Measurements from ENCODE around the gene C19orf85.
A peak's percentile ranks its signal among the peaks of the same experiment; 100 is the strongest.

C19orf85 gene

GRCh38 chr19:55481794-55482155, 17.2 kb upstream of the C19orf85 start:
- Histone ChIP-seq H3K36me3 (peaks cover 4 to 32% (median 12%) of the 10 kb centered on the region in 11 experiments; a peak in 15 of 22 replicates), H4K20me1 (peaks cover 0 to 52% (median 13%) of the 10 kb centered on the region in 11 experiments; a peak in 14 of 22 replicates), H3K9me3 (replicated peaks in 1 of 11) (no peaks in the 10 kb centered on the region), H3K4me1 (peaks cover 52 to 62% (median 59%) of the 10 kb centered on the region in 10 experiments), H3K4me2 (no peak overlapping the region), H3K27me3 (no peaks in the 10 kb centered on the region), H3K27ac (no peak overlapping the region), H3K4me3 (no peak overlapping the region), H3K9ac (no peak overlapping the region)
- no peak for TF ChIP-seq Cebpa-rat (IDR thresholded peaks at IDR 0.05)

- Histone ChIP-seq H3K36me3 (peaks cover 4 to 32% (median 12%) of the 10 kb centered on the region in 11 experiments; a peak in 15 of 22 replicates), H3K4me1 (peaks cover 47 to 57% (median 54%) of the 10 kb centered on the region in 10 experiments), H3K4me3 (no peak overlapping the region), H3K27ac (no peak overlapping the region), H3K27me3 (no peaks in the 10 kb centered on the region), H4K20me1 (peaks cover 0 to 50% (median 13%) of the 10 kb centered on the region in 11 experiments; a peak in 13 of 22 replicates), H3K9me3 (replicated peaks in 1 of 11) (no peaks in the 10 kb centered on the region), H3K9ac (no peak overlapping the region), H3K4me2 (no peak overlapping the region)
- no peak for TF ChIP-seq Cebpa-rat (IDR thresholded peaks at IDR 0.05)
Measured at GRCh38 chr19:55481148-55481793, 16.7 kb upstream of the C19orf85 start.

GRCh38 chr19:55479451-55480230, 15.1 kb upstream of the C19orf85 start:
- Histone ChIP-seq H3K4me1 (peaks cover 44 to 60% (median 55%) of the 10 kb centered on the region in 10 experiments), H3K9me3 (replicated peaks in 1 of 11) (no peaks in the 10 kb centered on the region), H3K9ac (peak overlapping the region in 7 of 11 experiments; percentile 13 to 80 (median 36); a peak in 10 of 22 replicates), H4K20me1 (peaks cover 0 to 46% (median 13%) of the 10 kb centered on the region in 11 experiments; a peak in 13 of 22 replicates), H3K27me3 (no peaks in the 10 kb centered on the region), H3K27ac (no peak overlapping the region), H3K4me2 (peak overlapping the region in 10 of 11 experiments; percentile 7 to 92 (median 32); a peak in 14 of 22 replicates), H3K4me3 (no peak overlapping the region), H3K36me3 (peaks cover 4 to 32% (median 12%) of the 10 kb centered on the region in 11 experiments; a peak in 15 of 22 replicates)
- no peak for TF ChIP-seq Cebpa-rat (IDR thresholded peaks at IDR 0.05)

DNA sequence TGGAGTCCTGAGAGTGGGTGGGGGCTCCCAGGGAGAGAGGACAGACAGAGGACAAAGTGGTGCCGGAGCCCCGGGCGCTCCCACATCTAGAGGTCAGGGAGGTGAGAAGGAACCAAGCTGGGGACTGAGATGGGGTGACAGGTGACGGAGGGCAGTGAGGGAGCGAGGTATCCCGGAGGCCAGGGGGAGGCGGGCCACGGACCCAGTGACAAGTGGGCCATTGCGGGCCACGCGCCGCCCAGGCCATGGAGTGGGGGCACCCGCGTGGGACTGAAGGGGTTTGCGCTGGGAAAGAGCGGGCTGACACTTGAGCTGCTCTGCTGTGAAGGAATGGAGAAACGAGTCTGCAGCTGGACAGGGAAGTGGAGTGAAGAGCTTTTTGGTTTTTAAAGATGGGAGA, 14.5 kb upstream of the C19orf85 start:
- H3K9ac ChIP-seq: peak overlapping the region in 4 of 11 experiments; percentile 13 to 80 (median 33); a peak in 2 of 22 replicates
- H4K20me1 ChIP-seq: peaks cover 0 to 41% (median 13%) of the 10 kb centered on the region in 11 experiments; a peak in 13 of 22 replicates
- no peak for TF ChIP-seq Cebpa-rat (IDR thresholded peaks at IDR 0.05)
- H3K36me3 ChIP-seq: peaks cover 4 to 32% (median 12%) of the 10 kb centered on the region in 11 experiments; a peak in 15 of 22 replicates
- no peak overlapping the region for H3K27ac ChIP-seq
- peaks cover 38 to 56% (median 50%) of the 10 kb centered on the region in 10 experiments for H3K4me1 ChIP-seq
- peak overlapping the region in 10 of 11 experiments; percentile 7 to 92 (median 35); a peak in 15 of 22 replicates for H3K4me2 ChIP-seq
- H3K27me3 ChIP-seq: no peaks in the 10 kb centered on the region
- no peaks in the 10 kb centered on the region for H3K9me3 ChIP-seq (replicated peaks in 1 of 11)
- no peak overlapping the region for H3K4me3 ChIP-seq

DNA sequence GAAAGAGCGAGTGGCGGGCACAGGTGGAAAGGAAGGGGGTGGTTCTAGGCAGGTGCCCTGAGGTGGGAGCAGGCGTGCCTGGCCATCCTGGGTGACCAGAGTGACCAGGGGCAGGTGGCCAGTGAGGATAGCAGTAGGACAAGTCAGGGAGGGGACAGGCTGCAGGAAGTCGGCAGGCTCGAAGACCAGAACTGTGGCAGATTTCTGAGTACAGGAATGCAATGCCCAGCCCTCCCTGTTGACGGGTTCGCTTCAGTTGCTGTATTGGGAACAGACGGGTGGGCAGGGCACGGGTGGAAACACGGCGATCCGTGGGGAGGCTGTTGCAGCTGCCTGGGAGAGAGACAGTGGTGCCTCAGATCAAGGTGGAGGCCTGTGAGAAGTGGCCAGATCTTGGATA, 13.8 kb upstream of the C19orf85 start:
- Histone ChIP-seq H3K27me3 (no peaks in the 10 kb centered on the region), H3K27ac (no peak overlapping the region), H4K20me1 (peaks cover 0 to 35% (median 13%) of the 10 kb centered on the region in 11 experiments; a peak in 13 of 22 replicates), H3K4me1 (peaks cover 31 to 49% (median 44%) of the 10 kb centered on the region in 10 experiments), H3K4me3 (peak overlapping the region in 5 of 10 experiments; percentile 5 to 71 (median 66); a peak in 3 of 20 replicates), H3K4me2 (peak overlapping the region; percentile 86 to 92 (median 89)), H3K36me3 (peaks cover 4 to 26% (median 10%) of the 10 kb centered on the region in 11 experiments; a peak in 15 of 22 replicates), H3K9ac (peak overlapping the region in 10 of 11 experiments; percentile 11 to 83 (median 78); a peak in 16 of 22 replicates), H3K9me3 (replicated peaks in 1 of 11) (no peaks in the 10 kb centered on the region)
- TF ChIP-seq Cebpa-rat (IDR thresholded peaks at IDR 0.05): no peak

DNA sequence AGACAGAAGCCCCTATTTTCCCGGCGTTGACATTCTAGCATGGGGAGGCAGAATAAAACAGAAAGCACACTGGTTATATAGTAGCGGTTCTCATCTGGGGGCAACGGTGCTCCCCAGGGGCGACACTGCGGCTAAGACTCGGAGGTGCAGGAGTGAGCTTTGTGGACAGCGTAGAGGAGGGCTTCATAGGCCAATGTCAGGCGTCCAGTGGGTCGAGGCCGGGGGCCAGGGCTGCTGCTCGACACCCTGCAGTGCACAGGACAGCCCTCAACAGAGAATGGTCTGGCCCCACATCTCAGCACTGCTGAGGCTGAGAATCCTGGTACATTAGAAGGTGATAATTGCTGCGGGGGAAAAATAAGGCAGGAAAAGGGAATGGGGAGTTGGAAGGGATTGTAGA, 13.4 kb upstream of the C19orf85 start:
- TF ChIP-seq Cebpa-rat (IDR thresholded peaks at IDR 0.05): no peak
- peaks cover 0 to 31% (median 13%) of the 10 kb centered on the region in 11 experiments; a peak in 13 of 22 replicates for H4K20me1 ChIP-seq
- H3K27me3 ChIP-seq: no peaks in the 10 kb centered on the region
- H3K4me3 ChIP-seq: peak overlapping the region; percentile 63 to 71 (median 66)
- H3K4me1 ChIP-seq: peaks cover 27 to 48% (median 41%) of the 10 kb centered on the region in 10 experiments
- H3K27ac ChIP-seq: peak overlapping the region in 8 of 11 experiments; percentile 52 to 84 (median 61); a peak in 9 of 22 replicates
- H3K9ac ChIP-seq: peak overlapping the region; percentile 67 to 83 (median 77)
- H3K4me2 ChIP-seq: peak overlapping the region; percentile 86 to 92 (median 89)
- no peaks in the 10 kb centered on the region for H3K9me3 ChIP-seq (replicated peaks in 1 of 11)
- H3K36me3 ChIP-seq: peaks cover under 1 to 21% (median 5%) of the 10 kb centered on the region in 11 experiments; a peak in 14 of 22 replicates

- H3K27me3 ChIP-seq: no peaks in the 10 kb centered on the region
- H3K27ac ChIP-seq: peak within 1 kb of the TSS; percentile 46 to 87 (median 76)
- H3K4me1 ChIP-seq: peaks cover 27 to 48% (median 41%) of the 10 kb centered on the region in 10 experiments
- peaks cover 0 to 31% (median 13%) of the 10 kb centered on the region in 11 experiments; a peak in 13 of 22 replicates for H4K20me1 ChIP-seq
- no peaks in the 10 kb centered on the region for H3K9me3 ChIP-seq (replicated peaks in 1 of 11)
- H3K36me3 ChIP-seq: peaks cover 0 to 11% (median under 1%) of the 10 kb centered on the region in 11 experiments; a peak in 9 of 22 replicates
- H3K4me2 ChIP-seq: peak within 1 kb of the TSS; percentile 86 to 95 (median 90)
- H3K4me3 ChIP-seq: peak within 1 kb of the TSS; percentile 63 to 71 (median 66)
- peak within 1 kb of the TSS; percentile 69 to 85 (median 77) for H3K9ac ChIP-seq
- TF ChIP-seq Cebpa-rat (IDR thresholded peaks at IDR 0.05): no peak
Measured at GRCh38 chr19:55476100-55476775, 11.7 kb upstream of the C19orf85 start, which contains the start of gene ZNF628. TSS of gene ZNF628 (plus strand) at chr19:55476617. CDS start at chr19:55479911, 3,294 bp downstream.

Measured in BLaER1 treated with 17β-estradiol and CSF1 and Interleukin-3, amounts not matched to agents 10 nM and 100 nM (cell line).